ENCODE results near the gene SLC37A4. TPM values are rescaled to one million over a fixed set of nuclear protein-coding genes. Genes with fewer than 3 reads are reported as not detected.
A peak's percentile ranks its signal among the peaks of the same experiment; 100 is the strongest.

SLC37A4 gene
- total and polyA plus RNA-seq, 2 of the 8 experiments (the other 6 are each of a cell fraction or from before 2014, with no cell fraction given), result 35.1 to 91.9 TPM

DNA sequence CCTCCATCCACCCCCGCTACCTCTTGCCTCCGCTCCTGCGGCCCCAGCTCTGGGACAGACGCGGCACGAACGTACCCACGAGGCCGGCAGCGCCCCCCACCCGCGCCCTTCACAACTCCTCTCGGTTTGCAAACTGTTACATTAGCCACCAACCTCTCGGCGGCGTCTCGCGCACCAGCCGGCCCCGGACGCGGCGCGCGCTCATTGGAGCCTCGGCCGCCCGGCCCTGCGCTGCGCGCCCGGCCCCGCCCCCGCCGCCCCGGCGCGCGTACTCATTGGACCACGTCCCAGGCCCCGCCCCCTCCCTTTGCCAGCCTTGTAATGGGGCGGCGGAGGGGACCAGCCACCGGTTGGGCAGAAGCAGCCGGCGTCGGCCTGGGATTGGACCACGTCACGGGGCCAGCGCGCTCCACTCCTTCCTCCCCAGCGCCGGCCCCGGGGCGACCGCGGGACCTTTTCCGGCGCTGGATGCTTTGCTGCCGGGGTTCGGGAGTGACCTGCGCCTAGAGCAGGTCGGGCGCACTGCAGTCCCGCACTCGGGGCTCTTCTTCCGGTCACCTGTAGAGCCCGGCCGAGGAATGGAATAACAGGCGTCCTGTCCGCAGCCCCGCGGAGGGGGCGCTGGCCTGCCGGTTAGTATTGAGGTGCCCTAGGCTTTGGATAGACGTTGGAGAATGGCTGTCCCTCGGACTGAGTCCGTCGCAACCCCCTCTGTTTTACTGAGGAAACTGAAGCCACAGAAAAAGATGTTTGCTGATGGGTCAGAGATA lies 26.5 kb upstream of the SLC37A4 start, which contains the start of gene HYOU1 (continued):
- TF ChIP-seq RAD21 (IDR thresholded peaks at IDR 0.05 in 1 of 2, conservative IDR thresholded peaks at IDR 0.05 in 1 of 2; ENCODE audit: low read depth in 2 of 2, low read length in 2 of 2) (peak in 1 of 2 experiments; percentile 14; a peak in 1 of 4 replicates), ZNF274 (IDR thresholded peaks at IDR 0.05; ENCODE audit: borderline replicate concordance, extremely low read depth, low read length) (no peak), RBBP5 (IDR thresholded peaks at IDR 0.05; ENCODE audit: borderline replicate concordance, low read depth, low read length) (no peak), GABPA (IDR thresholded peaks at IDR 0.05; ENCODE audit: borderline replicate concordance, insufficient read depth, low read length) (peak; percentile 21; the same call in 1 of the 2 replicates), KDM1A (IDR thresholded peaks at IDR 0.05; ENCODE audit: borderline replicate concordance, low read length) (no peak)
